Inflammatory macrophage treated with lipopolysaccharide for 1 hour (primary cell): ENCODE results near the gene HOXB1.
"Not testable (repeated sequence)": the region's sequence is repeated elsewhere in the genome, so short reads cannot be mapped to it uniquely, and the experiment has no call there.

Experiments
- DNase-seq, 2 donors: peaks; one replicate each; pipeline ENCODE4 v3.0.0-alpha.2; 2020 to 2022

Gene HOXB1

DNA sequence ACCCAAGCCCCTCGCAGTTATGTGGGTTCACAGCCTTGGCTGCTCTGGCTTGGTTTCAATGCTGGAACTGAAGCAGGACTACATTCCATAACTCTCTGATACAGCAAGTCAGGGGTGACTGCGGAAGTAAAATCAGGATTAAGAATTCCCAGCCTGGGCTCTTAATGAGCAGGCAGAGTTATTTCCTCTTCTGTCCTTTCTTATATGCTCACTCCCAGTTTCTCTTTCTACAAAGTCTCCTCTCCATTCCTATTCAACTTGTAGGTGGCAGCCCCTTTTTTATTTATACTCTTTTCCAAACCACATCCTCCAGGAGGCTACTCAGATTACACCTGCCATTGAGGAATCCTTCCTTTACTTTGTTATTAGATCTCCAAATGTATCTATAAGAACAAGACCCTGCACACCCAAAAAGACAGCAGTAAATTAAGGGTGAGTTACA, 40.3 kb downstream of the HOXB1 start:
- DNase-seq: no peak

- no peak for DNase-seq
Measured at GRCh38 chr17:48489781-48490180, 41.0 kb downstream of the HOXB1 start.

DNA sequence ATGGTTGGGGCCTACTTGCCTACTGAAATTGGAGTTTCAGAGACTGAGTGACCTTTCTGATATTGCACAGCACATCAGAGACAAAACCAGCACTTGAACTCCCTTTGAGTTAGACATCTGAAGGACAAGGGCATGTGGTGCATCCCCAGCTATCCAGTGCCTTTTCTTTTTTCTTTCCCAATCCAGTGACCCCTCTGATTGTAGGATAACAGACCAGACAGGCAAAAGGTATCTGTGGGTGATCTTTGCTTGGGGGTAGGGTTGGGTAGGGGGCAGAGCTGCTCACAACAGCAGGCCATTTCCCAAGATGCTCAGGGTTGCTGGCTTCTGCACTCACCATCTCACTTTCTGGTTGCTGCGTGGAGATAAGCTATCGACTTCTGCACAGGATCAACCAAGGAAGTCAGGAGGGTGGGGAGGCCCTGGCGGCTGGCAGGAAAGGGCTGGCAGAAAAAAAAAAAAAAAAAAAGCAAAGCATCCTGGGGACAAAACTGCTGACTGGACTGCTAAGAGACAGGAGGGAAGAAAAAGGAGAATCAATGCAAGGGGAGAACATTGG, 42.2 kb downstream of the HOXB1 start:
- DNase-seq: no peak

DNA sequence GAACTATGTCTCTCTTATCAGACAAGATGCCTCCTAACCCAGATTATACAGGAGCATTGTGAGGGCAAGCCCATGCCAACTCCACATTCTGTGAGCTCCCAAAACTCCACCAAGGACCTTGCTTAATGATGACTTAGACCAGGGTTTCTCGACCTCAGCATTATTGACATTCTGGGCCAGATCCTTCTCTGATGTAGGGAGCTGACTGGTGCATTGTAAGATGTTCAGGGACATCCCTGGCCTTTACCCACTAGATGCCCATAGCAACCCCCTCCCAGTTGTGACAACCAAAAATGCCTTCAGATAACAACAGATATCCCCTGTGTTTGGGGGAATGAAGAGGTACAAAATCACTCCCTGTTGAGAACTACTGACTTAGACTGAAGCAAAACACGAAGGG, 43.6 kb downstream of the HOXB1 start:
- DNase-seq: no peak

DNA sequence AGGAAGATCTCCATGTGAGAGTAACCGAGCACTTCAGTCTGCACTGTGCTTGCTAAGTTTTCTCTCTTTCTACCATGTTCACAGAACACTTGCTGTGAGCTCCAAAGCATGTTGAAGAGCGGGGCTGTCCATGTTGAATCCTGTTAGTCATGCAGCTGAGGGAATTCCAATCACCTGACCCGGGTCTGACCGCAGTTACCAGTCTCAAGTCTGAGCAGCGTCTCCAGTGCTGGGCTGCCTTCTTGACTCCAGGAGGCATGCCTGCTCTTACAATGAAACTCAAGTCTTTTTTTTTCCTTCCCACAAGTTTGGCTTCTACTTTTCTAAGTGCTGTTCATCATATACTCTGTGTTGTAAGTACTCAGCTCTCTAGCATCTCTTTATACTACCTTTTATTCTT, 44.3 kb downstream of the HOXB1 start:
- DNase-seq: no peak

DNA sequence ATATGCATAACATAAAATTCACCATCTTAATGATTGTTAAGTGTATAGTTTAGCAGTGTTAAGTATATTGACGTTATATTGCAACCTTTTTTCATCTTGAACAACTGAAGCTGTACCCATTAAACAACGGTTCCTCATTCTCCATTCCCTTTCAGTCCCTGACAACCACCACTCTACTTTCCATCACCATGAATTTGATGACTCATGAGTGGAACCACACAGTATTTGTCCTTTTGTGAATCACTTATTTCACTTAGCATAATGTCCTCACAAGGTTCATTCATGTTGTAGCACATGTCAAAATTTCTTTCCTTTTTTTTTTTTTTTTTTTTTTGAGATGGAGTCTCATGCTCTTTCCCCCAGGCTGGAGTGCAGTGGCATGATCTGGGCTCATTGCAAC, 46.0 kb downstream of the HOXB1 start:
- peak; percentile 48 for DNase-seq

GRCh38 chr17:48484256-48484655, 46.6 kb downstream of the HOXB1 start:
- DNase-seq: no peak

DNA sequence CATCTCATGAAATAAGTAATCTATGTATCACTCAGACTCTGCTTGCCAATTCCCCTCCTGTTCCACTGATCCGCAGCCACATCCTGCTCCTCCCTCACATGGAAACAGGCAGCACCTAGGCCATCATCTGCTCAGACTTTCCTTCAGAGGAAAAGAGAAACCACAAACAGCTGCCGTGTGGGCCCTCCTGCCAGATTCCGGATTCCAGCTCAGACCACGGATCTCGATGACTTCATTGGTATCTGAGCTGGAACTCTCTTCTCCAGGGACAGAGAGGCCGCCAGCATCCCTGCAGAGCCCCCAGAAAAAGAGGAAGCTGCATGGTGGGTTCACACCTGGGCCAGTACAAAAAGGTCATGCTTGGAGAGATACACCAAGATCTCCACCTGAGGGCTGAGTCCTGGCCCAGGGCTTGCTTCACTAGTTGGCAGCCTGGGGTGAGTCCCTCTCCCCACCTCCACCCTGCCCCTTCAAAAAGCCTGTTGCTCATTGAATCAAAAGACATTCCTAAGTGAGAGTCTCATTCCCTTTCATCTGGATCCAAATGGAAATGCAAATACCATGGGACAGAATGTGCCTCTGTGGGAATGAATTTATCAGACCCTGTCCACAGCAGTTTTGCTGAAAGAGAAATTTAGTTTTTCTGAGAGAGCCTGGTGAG, 47.2 kb downstream of the HOXB1 start:
- no peak for DNase-seq

DNA sequence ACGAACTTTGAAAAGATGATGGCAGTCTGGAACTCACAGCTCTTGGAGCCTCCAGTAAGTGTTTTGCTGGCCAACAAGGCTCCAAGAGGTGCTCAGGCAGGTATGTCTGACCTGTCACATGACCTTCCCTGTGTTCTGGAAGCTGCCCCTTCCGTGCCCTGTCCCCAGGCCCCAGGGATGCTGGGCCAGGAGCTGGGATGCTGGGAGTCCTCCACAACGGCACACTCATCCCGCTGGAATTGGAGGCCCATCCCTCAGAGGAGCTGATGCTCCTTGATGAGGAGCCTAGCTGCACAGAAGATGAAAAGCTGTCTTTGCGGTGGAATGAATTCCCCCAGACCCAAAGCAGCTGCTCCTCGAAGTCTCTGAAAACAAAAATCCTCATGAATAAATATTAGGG, 47.8 kb downstream of the HOXB1 start:
- DNase-seq: no peak

DNA sequence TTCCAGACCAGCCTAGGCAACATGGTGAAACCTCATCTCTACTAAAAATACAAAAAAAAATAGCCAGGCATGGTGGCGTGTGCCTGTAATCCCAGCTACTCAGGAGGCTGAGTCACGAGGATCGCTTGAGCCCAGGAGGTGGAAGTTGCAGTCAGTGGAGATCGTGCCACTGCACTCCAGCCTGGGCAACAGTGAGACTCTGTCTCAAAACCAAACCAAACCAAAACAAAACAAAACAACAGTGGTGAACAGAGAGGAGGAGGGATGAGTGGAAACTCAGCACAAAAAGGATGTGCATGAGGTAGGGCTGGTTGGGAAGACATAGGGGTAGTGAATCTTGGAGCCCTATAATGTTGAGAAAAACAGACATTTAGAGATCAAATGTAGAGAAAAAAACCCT, 48.5 kb downstream of the HOXB1 start:
- not testable (repeated sequence) for DNase-seq

DNA sequence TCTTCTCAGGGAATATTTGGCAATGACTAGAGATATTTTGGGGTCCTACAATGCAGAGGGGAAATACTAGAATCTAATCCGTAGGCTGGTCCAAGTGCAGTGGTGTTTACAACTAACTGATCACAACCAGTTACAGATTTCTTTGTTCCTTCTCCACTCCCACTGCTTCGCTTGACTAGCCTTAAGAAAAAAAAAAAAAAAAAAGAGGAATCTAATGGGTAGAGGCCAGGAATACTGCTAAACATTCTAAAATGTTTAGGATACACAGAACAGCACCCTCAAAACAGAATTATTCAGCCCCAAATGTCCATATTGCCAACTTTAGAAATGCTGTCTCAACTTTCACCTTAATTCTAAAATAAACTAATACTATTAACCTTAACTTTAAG, 51.8 kb downstream of the HOXB1 start:
- DNase-seq: no peak
